ENCODE data around the gene PALD1. TPM values are rescaled to one million over a fixed set of nuclear protein-coding genes. Genes with fewer than 3 reads are reported as not detected.

Gene PALD1
- total RNA-seq, 4 donors from 2014 or later = 5.4 to 10.9 (median 9.2) TPM

- peaks cover 0 to 16% (median 0%) of the 10 kb centered on the region in 4 donors for H3K4me1 ChIP-seq
- H3K27me3 ChIP-seq = no peaks in the 10 kb centered on the region
- H3K27ac ChIP-seq = no peak overlapping the region
- peak; percentile 56 to 76 for DNase-seq (ENCODE audit: low spot score in 2 of 2)
- H3K4me3 ChIP-seq = no peak overlapping the region
- 80 to 83% methylated on average over 2 to 3 of the region's 3 CpGs for WGBS, 2 donors
- TF ChIP-seq CTCF (IDR thresholded peaks at IDR 0.05) (peak; percentile 78 to 95 (median 89)), POLR2A (IDR thresholded peaks at IDR 0.05) (no peak)
- H3K9me3 ChIP-seq = no peaks in the 10 kb centered on the region
- no peaks in the 10 kb centered on the region for H3K36me3 ChIP-seq
Measured at GRCh38 chr10:70549962-70550458, 71.4 kb downstream of the PALD1 start.

GRCh38 chr10:70550459-70550858 is 71.9 kb downstream of the PALD1 start:
- TF ChIP-seq POLR2A (IDR thresholded peaks at IDR 0.05) (no peak), EP300 (IDR thresholded peaks at IDR 0.05) (no peak), CTCF (IDR thresholded peaks at IDR 0.05) (no peak)

GRCh38 chr10:70551466-70551865 is 72.9 kb downstream of the PALD1 start:
- no peak for DNase-seq (ENCODE audit: low spot score in 2 of 2)
- Histone ChIP-seq H3K4me3 (no peak overlapping the region), H3K27me3 (no peaks in the 10 kb centered on the region), H3K9me3 (no peaks in the 10 kb centered on the region), H3K27ac (no peak overlapping the region), H3K36me3 (no peaks in the 10 kb centered on the region), H3K4me1 (peaks cover 0 to 16% (median 0%) of the 10 kb centered on the region in 4 donors)
- WGBS, 2 donors = 31 to 60% methylated on average over 1 to 2 of the region's 2 CpGs
- TF ChIP-seq CTCF (IDR thresholded peaks at IDR 0.05) (no peak), EP300 (IDR thresholded peaks at IDR 0.05) (no peak), POLR2A (IDR thresholded peaks at IDR 0.05) (no peak)

More at GRCh38 chr10:70550459-70550858, 71.9 kb downstream of the PALD1 start:
- Histone ChIP-seq H3K27me3 (no peaks in the 10 kb centered on the region), H3K4me1 (peaks cover 0 to 16% (median 0%) of the 10 kb centered on the region in 4 donors), H3K36me3 (no peaks in the 10 kb centered on the region), H3K27ac (no peak overlapping the region), H3K4me3 (no peak overlapping the region), H3K9me3 (no peaks in the 10 kb centered on the region)
- 77 to 79% methylated on average over 6 of the region's 6 CpGs for WGBS, 2 donors
- no peak for DNase-seq (ENCODE audit: low spot score in 2 of 2)

GRCh38 chr10:70551971-70552422 is 73.4 kb downstream of the PALD1 start:
- Histone ChIP-seq H3K36me3 (no peaks in the 10 kb centered on the region), H3K9me3 (no peaks in the 10 kb centered on the region), H3K4me1 (peaks cover 0 to 16% (median 0%) of the 10 kb centered on the region in 4 donors), H3K4me3 (no peak overlapping the region), H3K27me3 (no peaks in the 10 kb centered on the region), H3K27ac (no peak overlapping the region)
- 34 to 40% methylated on average over 19 of the region's 19 CpGs for WGBS, 2 donors
- DNase-seq (ENCODE audit: low spot score in 2 of 2) = peak; percentile 21 to 49
- no peak for TF ChIP-seq CTCF (IDR thresholded peaks at IDR 0.05)
- peak in 1 of 2 donors; percentile 72 for TF ChIP-seq EP300 (IDR thresholded peaks at IDR 0.05)
- TF ChIP-seq POLR2A (IDR thresholded peaks at IDR 0.05) = no peak

GRCh38 chr10:70552586-70552985 is 74.0 kb downstream of the PALD1 start:
- H3K27ac ChIP-seq = peak overlapping the region in 1 of 4 donors; percentile 28
- TF ChIP-seq EP300 (IDR thresholded peaks at IDR 0.05) (no peak), POLR2A (IDR thresholded peaks at IDR 0.05) (no peak)
- H3K4me1 ChIP-seq = peaks cover 0 to 16% (median 0%) of the 10 kb centered on the region in 4 donors
- H3K27me3 ChIP-seq = no peaks in the 10 kb centered on the region
- DNase-seq (ENCODE audit: low spot score in 2 of 2) = no peak
- no peak overlapping the region for H3K4me3 ChIP-seq
- H3K36me3 ChIP-seq = no peaks in the 10 kb centered on the region
- 84 to 87% methylated on average over 6 of the region's 6 CpGs for WGBS, 2 donors
- H3K9me3 ChIP-seq = no peaks in the 10 kb centered on the region

Measured in tibial nerve (tissue), 4 donors.